ENCODE results near the gene FUZ.

The FUZ gene

GRCh38 chr19:49861541-49862378 is 48.7 kb upstream of the FUZ start:
- Histone ChIP-seq H3K9me3 (ENCODE audit: insufficient read depth, low read depth, low read length) (no peaks in the 10 kb centered on the region), H3K9ac (ENCODE audit: low read depth, low read length, poor library complexity, severe bottlenecking) (no peak overlapping the region), H3K4me3 (ENCODE audit: low read length, poor library complexity, severe bottlenecking) (no peak overlapping the region), H3K4me1 (ENCODE audit: insufficient read depth, low read length, poor library complexity, severe bottlenecking) (peaks cover 17% of the 10 kb centered on the region), H4K20me1 (ENCODE audit: insufficient read depth, low read length, poor library complexity, severe bottlenecking) (peaks cover 60% of the 10 kb centered on the region), H3K27me3 (ENCODE audit: insufficient read depth, low read length, poor library complexity, severe bottlenecking) (no peaks in the 10 kb centered on the region), H3K36me3 (ENCODE audit: insufficient read depth, low read length) (peaks cover 52% of the 10 kb centered on the region; the same call in 1 of the 2 replicates), H3K4me2 (ENCODE audit: low read depth, low read length, poor library complexity, severe bottlenecking) (no peak overlapping the region), H3K79me2 (ENCODE audit: insufficient read depth, low read length) (peaks cover 37% of the 10 kb centered on the region), H3K9me2 (replicated peaks; ENCODE audit: low read depth, low read length) (no peaks in the 10 kb centered on the region), H3F3A (ENCODE audit: low read depth) (no peaks in the 10 kb centered on the region), H2AFZ (ENCODE audit: low read length) (no peak overlapping the region)
- TF ChIP-seq EZH2phosphoT487 (IDR thresholded peaks at IDR 0.05; ENCODE audit: borderline replicate concordance): no peak
- no peak for TF ChIP-seq CTCF (conservative IDR thresholded peaks at IDR 0.05; ENCODE audit: low read length)

GRCh38 chr19:49861107-49861506 is 48.0 kb upstream of the FUZ start:
- peaks cover 12% of the 10 kb centered on the region for H3K4me1 ChIP-seq (ENCODE audit: insufficient read depth, low read length, poor library complexity, severe bottlenecking)
- H3K36me3 ChIP-seq (ENCODE audit: insufficient read depth, low read length): peaks cover 58% of the 10 kb centered on the region; the same call in 1 of the 2 replicates
- no peaks in the 10 kb centered on the region for H3F3A ChIP-seq (ENCODE audit: low read depth)
- H3K79me2 ChIP-seq (ENCODE audit: insufficient read depth, low read length): peaks cover 30% of the 10 kb centered on the region
- H3K9me3 ChIP-seq (ENCODE audit: insufficient read depth, low read depth, low read length): no peaks in the 10 kb centered on the region
- H2AFZ ChIP-seq (ENCODE audit: low read length): no peak overlapping the region
- no peak overlapping the region for H3K4me3 ChIP-seq (ENCODE audit: low read length, poor library complexity, severe bottlenecking)
- no peaks in the 10 kb centered on the region for H3K27me3 ChIP-seq (ENCODE audit: insufficient read depth, low read length, poor library complexity, severe bottlenecking)
- H3K9ac ChIP-seq (ENCODE audit: low read depth, low read length, poor library complexity, severe bottlenecking): no peak overlapping the region
- no peak for TF ChIP-seq EZH2phosphoT487 (IDR thresholded peaks at IDR 0.05; ENCODE audit: borderline replicate concordance)
- TF ChIP-seq CTCF (conservative IDR thresholded peaks at IDR 0.05; ENCODE audit: low read length): no peak
- H3K4me2 ChIP-seq (ENCODE audit: low read depth, low read length, poor library complexity, severe bottlenecking): no peak overlapping the region
- H3K9me2 ChIP-seq (replicated peaks; ENCODE audit: low read depth, low read length): no peaks in the 10 kb centered on the region
- H4K20me1 ChIP-seq (ENCODE audit: insufficient read depth, low read length, poor library complexity, severe bottlenecking): peaks cover 55% of the 10 kb centered on the region

- Histone ChIP-seq H3K9me2 (replicated peaks; ENCODE audit: low read depth, low read length) (no peaks in the 10 kb centered on the region), H3K79me2 (ENCODE audit: insufficient read depth, low read length) (peaks cover 24% of the 10 kb centered on the region), H4K20me1 (ENCODE audit: insufficient read depth, low read length, poor library complexity, severe bottlenecking) (peaks cover 53% of the 10 kb centered on the region), H3K4me2 (ENCODE audit: low read depth, low read length, poor library complexity, severe bottlenecking) (no peak overlapping the region), H3K4me3 (ENCODE audit: low read length, poor library complexity, severe bottlenecking) (no peak overlapping the region), H3K9ac (ENCODE audit: low read depth, low read length, poor library complexity, severe bottlenecking) (no peak overlapping the region), H2AFZ (ENCODE audit: low read length) (no peak overlapping the region), H3F3A (ENCODE audit: low read depth) (no peaks in the 10 kb centered on the region), H3K4me1 (ENCODE audit: insufficient read depth, low read length, poor library complexity, severe bottlenecking) (peaks cover 7% of the 10 kb centered on the region), H3K9me3 (ENCODE audit: insufficient read depth, low read depth, low read length) (no peaks in the 10 kb centered on the region), H3K27me3 (ENCODE audit: insufficient read depth, low read length, poor library complexity, severe bottlenecking) (no peaks in the 10 kb centered on the region), H3K36me3 (ENCODE audit: insufficient read depth, low read length) (peaks cover 64% of the 10 kb centered on the region; the same call in 1 of the 2 replicates)
- TF ChIP-seq EZH2phosphoT487 (IDR thresholded peaks at IDR 0.05; ENCODE audit: borderline replicate concordance): no peak
Observed at GRCh38 chr19:49860336-49861102, 47.4 kb upstream of the FUZ start.

All from Loucy (cell line).